NOMO-1 (cell line): ENCODE results near the gene PCED1A.
A peak's percentile ranks its signal among the peaks of the same experiment; 100 is the strongest.

Experiments
- DNase-seq, 2 experiments: peaks; one replicate each; lab custom pipeline; 2025; ENCODE audit not compliant: unreplicated experiment in 2 of 2; lab: John Stamatoyannopoulos, UW

Gene PCED1A, protein sequence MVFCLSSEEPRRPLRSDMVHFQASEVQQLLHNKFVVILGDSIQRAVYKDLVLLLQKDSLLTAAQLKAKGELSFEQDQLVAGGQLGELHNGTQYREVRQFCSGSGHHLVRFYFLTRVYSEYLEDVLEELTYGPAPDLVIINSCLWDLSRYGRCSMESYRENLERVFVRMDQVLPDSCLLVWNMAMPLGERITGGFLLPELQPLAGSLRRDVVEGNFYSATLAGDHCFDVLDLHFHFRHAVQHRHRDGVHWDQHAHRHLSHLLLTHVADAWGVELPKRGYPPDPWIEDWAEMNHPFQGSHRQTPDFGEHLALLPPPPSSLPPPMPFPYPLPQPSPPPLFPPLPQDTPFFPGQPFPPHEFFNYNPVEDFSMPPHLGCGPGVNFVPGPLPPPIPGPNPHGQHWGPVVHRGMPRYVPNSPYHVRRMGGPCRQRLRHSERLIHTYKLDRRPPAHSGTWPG

DNA sequence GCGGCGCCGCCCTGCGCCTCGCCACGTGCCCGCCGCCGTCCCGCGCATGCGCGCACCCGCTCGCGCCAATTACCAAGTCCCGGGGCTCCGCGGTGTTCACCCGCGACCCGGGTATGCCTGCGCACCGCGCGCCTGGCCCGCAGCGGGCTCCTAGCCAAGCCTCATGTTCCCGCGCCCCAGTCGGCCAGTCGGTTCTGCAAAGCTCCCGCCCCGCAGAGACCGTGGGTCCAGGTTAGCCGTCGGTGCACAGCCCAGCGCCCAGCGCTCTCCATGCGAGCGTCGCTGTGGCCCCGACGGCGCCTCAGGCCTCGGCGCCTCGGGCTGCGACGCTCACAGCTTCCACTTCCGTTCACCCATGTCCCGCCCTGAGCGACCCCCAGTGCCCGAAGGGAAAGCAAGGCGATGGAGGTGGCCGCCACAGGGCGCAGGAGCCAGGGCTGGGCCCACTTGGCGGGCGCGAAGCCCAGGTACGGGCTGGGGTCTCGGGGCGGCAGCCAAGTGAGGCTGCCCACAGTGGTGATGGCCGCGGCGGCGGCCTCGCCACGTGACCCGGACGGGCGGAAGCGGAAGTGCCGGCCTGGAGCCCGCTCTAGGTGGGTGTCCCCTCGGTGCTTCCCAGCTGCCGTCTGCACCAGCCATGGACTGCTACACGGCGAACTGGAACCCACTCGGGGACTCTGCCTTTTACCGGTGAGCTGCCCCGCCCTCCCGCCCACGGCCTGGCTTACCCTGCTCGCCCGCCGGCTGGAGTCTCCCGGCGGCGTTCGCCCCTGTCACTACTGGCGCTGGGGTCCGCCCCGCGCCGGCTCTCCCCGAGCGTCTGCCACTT, at the start of gene PCED1A, which contains the start of gene VPS16:
PCED1A (minus strand) TSS at position 518 of the 829 bp plus-strand sequence. CDS start 743 bp downstream, outside the sequence.
VPS16 (plus strand) TSS at position 608 of the 829 bp plus-strand sequence; CDS start at position 638, 30 bp downstream.
- DNase-seq, result peak; percentile 75 to 76

DNA sequence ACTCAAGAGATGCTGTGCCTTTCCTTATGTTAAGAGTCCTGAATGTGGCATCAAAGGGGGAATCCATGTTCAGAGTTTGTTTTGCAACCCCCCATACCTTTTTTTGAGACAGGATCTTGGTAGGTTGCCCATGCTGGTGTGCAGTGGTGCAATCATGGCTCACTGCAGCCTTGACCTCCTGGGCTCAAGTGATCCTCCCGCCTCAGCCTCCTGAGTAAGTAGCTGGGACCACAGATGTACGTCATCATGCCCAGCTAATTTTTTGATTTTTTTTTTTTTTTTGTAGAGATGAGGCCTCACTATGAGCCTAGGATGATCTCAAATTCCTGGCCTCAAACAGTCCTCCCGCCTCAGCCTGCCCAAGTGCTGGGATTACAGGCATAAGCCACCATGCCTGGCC, 49.3 kb upstream of the PCED1A start:
- DNase-seq, result no peak

DNA sequence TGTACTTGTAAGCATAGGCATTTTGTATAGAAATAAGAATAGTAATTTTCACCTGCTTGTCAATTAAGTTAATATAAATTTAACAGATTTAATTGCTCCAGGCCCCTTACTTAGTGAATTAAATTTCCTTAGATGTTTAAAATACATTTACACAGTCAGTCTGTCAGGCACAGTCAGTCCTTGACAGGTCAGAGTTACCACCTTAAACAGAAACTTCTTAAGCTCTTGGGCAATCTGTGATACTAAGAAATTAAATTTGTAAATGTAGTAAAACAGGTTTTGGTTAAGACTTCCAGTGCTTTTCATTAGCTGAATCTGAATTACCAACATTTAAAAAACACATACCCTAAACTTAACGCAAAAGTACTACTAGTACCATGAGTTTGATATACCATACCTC, 48.8 kb upstream of the PCED1A start:
- DNase-seq, result no peak

DNA sequence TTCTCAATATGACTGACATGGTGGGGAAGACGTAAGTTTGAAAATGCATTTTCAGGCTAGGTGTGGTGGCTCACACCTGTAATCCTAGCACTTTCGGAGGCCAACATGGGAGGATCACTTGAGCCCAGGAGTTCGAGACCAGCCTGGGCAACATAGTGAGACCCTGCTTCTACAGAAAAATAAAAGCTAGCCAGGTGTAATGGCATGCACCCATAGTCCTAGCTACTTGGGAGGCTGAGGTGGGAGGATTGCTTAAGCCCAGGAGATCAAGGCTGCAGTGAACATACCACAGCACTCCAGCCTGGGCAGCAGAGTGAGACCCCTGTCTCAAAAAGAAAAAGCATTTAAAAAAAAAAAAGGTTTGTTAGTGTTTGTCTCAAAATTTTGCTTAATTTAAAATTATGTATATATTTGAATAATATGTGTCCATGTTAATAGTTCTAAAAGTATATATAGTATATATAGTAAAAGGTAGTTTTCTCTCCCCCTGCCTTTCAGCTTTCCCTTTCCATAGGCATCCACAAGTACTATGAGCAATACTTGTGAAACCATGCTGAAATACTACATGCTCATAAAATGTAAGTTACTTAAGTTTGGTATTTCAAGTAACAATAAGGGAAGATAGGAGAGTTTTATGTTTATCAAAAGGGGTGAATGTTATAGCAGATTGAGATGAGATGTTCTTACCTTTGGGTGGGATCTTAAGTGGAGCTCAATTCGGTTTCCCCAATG, 47.9 kb upstream of the PCED1A start:
- DNase-seq, result no peak

DNA sequence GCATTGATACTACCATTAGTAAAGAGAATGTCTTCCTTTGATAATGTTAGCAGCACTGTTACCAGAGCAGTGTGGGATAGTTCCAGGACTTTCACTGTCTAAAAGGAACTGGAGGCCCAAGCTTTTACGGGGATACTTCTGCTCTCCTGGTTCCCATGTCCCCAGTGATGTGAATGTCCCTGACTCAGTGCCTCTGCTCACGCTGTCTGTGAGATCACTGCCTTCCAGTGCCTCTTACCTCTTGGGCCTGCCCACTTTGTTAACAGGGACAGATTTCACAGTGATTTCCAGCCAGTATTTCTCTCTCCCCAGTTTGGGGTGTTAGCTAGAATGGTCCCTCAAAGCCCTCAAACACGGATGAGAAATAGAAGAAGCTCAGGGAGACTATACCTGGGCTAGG, 47.3 kb upstream of the PCED1A start:
- no peak for DNase-seq

DNA sequence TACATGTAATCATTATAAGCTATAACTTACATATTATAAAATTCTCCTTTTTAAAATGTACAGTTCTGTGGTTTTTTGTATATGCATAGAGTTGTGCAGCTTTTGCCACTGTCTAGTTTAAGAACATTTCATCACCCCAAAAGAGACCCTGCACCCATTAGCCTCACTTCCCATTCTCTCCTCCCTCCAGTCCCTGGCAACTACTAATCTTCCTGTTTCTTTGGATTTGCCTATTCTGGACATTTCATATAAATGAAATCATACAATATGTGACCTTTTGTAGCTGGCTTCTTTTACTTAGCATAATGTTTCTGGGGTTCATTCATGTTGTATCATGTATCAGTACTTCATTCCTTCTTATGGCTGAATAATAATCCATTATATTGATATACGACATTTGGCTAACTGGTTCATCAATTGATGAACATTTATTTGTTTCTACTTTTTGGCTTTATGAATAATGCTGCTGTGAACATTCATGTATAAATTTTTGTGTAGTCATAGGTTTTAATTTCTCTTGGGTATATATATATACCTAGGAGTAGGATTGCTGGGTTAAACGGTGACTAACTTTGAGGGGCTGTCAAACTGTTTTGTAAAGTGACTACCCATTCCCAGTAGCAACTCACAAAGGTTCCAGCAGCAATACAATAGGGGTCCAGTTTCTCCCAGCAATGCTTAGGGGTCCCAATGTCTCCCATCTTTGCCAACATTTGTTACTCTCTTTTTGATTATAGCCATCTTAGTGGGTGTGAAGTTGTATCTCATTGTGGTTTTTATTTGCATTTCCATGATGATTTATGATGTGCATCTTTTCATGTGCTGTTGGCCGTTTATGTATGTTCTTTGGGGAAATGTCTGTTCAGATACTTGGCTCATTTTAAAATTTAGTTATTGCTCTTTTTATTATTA, 43.5 kb upstream of the PCED1A start:
- DNase-seq, result no peak

DNA sequence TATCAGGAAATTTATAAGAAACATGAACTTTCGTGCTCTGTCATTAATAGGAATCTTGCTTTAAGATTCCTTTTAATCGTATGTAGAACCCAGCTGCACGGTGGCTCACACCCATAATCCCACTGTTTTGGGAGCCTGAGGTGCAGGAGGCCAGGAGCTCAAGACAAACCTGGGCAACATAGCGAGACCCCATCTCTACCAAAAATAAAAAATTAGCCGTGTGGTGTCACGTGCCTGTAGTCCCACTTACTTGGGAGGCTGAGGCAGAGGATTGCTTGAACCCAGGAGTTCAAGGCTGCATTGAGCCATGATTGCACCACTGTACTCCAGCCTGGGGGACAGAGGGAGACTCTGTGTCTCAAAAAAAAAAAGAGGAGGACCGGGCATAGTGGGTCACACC, 40.2 kb upstream of the PCED1A start:
- DNase-seq, result no peak

DNA sequence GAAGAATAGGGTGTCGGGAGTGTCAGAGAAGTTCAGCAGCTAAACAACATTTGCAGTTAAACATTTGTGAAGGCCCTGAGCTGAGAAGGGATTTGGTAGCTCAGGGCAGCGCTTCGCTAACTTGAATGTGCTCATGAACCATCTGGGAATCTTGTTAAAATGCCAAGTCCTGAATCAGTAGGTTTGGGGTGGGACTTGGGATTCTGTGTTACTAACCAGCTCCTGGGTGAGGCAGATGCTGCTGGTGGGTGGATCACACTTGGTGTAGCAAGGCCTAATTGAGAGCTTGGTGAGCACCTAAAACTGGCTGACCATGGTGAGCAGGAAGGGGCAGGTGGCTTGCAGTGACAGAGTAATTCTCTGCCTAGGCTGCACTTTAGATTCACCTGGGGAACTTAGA, 38.7 kb upstream of the PCED1A start:
- no peak for DNase-seq

DNA sequence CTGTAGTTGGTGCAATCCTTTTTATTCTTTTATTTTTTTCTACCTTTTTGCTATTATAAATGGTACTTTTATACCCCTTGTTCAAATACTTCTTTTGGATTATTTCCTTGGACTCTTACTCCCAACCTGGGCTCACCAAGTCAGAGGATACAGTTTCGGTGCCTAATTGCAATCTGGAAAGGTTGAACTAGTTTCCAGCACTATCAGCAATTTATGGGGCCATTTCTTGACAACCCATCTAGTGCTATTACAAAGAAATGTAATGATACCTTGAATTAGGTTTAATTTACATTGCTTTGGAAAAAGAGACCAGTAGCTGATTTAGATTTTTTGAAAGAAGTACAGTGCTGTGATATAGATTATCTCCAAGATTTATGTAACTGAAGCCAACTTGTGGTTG, 38.1 kb upstream of the PCED1A start:
- DNase-seq, result no peak

DNA sequence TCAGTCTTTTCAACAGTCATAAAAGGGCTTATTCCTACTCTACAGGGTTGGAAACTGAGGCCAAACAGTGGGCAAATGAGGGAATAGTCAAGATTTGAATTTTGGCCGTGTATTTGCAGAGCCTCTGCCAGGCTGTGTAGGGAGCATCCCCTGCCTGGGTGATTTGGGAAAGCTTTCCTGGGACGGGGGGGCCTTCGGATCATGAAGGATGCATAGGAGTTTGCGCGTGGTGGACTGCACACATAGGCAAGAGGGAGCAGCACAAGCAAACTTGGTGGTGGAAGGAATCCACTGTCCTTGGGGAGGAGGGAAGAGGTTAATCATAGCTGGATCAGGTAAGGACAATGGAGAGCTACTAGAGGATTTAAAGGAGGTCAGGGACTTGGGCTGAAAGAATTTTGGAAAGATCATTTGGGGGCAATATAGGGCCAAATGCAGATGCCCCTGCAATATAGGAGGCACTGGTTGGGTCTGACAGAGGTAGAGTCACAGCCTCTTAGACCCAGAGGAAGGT, 35.3 kb upstream of the PCED1A start:
- no peak for DNase-seq

DNA sequence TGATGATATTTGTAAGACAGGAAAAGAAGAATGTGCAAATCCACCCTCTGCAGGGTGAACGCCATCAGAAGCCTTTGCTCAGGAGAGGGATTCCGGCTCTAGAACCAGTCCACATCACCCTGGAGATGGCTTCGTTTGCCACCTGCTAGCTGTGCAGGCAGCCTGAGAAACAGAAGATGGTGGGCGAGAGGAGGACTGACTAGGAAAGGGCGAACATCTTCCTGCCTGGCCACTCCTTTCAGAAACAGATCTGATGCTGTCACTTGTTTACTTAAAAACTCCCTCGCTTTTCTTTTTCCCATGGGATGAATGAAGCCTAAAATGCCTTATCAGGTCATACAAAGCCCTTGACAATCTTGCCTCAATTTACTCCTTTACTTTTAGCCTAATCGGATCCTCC, 34.0 kb upstream of the PCED1A start:
- no peak for DNase-seq

DNA sequence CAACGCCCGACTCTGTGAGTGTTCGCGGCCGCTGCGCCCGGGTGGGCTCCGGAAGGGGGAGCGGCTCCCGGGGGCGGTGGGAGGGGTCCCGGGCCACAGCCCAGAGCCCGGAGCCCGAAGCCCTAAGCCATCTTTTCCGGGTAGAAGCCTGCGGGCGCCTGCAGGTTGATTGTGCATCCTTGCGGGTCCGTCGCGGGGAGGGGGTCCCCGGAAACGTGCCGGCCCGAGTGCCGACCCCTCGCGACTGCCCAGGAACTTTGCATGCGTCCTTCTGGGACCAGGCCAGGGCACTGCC, 33.2 kb upstream of the PCED1A start:
- peak in 1 of 2 experiments; percentile 39 for DNase-seq

DNA sequence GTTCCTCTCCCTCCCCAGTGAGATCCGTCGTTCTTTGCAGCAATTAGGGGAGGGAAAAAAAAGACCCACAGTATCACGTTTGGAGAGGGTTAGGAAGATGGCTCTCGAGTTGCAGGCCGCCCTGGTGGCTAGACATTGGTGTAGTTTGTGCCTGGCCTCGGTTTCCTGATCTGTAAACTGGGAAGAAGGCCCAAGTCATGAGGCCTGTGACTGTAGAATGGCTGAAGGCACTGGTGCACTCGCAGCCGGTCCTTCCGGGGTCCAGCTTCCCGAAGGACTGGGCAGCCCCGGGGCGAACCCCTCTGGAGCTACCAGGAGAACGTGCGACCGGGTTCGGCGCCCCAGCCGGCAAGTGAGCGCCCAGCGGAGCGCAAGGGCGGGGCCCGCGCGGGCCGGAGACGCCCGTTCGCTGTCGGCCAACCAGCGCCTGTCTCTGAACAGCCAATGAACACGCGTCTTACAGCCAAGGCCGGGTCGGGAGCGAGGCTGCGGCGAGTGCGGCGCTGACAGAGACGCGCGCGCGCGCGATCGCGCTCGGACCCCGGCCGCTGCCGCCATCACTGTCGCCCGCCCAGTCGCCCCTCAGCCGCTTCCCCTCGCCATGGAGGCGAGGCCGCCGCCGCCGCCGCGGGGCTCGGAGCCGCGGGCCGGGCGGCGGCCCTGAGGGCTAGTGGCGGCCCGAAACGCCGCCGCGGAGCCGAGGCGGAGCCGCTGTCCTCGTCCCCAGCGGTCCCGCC, 32.7 kb upstream of the PCED1A start, which contains the start of gene PTPRA:
PTPRA (plus strand) TSS at position 472 of the 737 bp plus-strand sequence. CDS start 90,797 bp downstream, outside the sequence.
- peak; percentile 82 to 90 for DNase-seq

DNA sequence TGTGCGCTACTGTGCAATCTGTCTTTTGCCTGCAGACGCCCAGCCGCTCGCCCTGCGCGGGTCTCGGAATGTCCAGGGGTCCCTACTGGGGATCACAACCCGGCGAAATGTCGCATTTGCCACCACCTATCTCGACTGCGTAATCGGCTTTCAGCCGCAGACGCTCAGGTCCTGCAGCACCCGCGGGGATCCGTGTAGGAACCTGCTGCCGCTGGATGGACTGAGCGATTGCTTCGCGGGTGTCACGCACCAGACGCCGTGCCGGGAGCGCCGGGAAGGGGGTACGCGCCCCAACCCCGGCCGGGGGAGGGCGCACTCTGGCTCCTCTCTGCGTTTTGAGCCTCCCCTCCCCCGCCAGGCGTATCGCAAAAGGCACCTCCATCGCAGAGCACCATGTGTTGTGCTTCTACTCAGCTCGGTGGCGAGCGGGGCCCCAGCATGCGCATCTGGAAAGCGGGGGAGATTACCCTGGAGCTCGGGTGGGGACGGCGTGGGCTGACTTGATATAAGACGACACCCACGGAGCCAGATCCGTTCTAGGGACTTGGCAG, 32.1 kb upstream of the PCED1A start:
- peak; percentile 46 to 74 for DNase-seq

DNA sequence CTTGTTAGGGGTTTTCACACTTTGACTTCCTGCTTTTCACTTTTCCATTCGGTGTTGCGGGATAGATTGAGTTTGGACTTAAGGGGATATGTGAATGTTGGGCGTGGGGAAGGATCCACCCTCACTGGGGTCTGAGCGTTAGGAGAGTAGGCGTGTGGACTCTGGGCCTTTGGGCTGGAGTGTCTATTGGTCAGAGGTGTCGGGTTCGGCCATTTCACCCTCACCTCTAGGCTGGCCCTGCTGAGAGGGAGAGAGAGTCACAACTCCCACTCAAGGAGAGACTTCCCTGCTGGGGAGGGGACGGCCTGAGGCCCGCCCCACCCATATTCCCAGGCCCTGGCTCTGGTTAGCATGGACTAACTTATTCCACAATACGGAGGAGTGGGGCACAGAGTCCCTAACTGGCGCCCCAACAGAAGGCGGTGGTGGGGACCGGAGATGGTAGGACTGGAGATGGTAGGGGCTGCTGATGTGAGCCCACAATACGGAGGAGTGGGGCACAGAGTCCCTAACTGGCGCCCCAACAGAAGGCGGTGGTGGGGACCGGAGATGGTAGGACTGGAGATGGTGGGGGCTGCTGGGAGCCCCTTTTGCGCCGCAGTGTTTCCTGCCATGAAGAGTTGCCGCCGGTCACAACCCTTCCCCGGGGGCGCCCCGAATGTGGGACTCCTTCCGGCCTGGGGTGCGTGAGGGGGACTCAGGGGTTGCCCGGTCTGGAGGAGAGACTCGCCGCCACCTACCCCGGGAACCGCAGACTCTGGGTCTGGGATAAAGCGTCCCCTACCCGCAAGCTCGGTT, 31.4 kb upstream of the PCED1A start:
- no peak for DNase-seq

DNA sequence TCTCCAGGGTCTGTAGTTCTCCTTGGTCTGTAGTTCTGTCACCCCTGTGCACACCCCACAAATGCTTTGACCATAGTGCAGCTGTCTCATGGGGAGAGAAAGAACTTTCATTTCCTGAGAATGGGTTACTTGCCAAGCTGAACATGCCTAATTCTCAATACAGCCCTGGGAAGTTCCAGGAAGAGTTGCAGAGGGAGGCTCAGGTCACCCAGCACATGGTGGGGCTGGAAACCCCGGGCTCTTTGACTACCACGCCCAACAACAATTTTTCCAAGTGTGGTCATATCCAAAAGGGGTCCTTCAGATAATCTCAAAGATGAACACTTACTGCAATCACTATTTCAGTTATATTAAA, 30.6 kb upstream of the PCED1A start:
- no peak for DNase-seq

DNA sequence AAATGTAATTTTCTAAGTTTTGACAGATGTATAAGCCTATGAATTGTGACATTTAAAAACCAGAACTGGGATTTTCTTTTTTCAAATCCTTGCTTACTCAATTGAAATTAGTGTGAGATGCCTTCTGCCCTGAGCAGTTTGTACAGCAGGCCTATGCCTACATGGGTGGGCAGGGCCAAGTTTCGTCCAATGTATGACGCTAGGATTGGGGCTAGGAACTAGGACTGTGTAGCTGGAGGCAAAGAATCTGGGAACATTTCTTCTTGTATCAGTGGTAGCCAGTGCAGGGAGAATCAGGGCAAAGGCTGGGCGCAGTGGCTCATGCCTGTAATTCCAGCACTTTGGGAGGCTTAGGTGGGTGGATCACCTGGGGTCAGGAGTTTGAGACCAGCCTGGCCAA, 28.9 kb upstream of the PCED1A start:
- DNase-seq, result no peak
